Thyroid gland (tissue), 4 donors: ENCODE data around the gene SOCS3.

Experiments
- CTCF ChIP-seq, 6 experiments: fragments of 200-600 bp in 3 of 6; fragments of 450-650 bp in 3 of 6; sonication (generic) in 3 of 6; IDR thresholded peaks; one replicate each; pipeline ENCODE4 v1.5.1; 2016 to 2019; ENCODE audit warnings: antibody characterized with exemption in 6 of 6, mild to moderate bottlenecking in 2 of 6, inconsistent platforms in 1 of 6, moderate library complexity in 1 of 6
- POLR2A ChIP-seq, 2 donors: fragments of 450-650 bp; IDR thresholded peaks; one replicate each; pipeline ENCODE4 v1.6.1; 2017; ENCODE audit warnings: antibody characterized with exemption in 2 of 2, mild to moderate bottlenecking in 2 of 2, moderate library complexity in 1 of 2

DNA sequence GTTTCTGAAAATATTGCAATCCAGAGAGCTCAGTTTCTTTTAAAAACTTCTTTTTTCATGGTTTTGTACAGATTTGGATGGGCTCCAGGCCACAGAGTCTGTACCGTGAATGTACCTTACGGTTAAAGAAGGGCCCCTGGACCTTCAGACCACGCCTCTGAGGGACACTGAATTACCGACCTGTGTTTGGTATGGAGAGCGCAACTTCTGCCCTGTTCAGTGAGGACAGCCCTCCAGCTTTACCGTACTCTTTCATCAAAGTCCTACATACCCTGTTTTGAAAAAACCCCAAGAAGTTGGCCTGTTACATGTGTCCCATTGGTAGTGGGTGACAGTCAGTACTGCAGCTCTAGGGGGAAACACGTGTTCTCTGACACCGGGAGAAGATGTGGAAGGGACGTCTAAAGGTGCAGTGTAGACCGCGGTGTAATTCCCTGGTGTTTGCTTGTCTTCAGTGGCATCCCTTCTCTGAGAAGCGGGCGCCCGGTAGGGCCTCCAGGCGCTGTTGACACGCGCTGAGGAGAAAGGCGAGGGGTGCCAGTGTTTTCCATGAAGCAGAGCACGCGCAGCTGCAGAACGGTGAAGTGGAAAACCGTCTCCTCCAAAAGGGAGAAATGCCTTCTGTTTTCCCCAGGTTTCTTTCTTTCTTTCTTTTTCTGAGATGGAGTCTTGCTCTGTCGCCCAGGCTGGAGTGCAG lies 24.8 kb upstream of the SOCS3 start:
- TF ChIP-seq CTCF (IDR thresholded peaks at IDR 0.05): no peak
- no peak for TF ChIP-seq POLR2A (IDR thresholded peaks at IDR 0.05)
